ENCODE results near the gene ABCC6.
"Not testable (repeated sequence)": the region's sequence is repeated elsewhere in the genome, so short reads cannot be mapped to it uniquely, and the experiment has no call there.

Gene ABCC6

GRCh38 chr16:16221382-16221781 is 1.9 kb downstream of the ABCC6 start:
- DNase-seq, result not testable (repeated sequence)

GRCh38 chr16:16220449-16220848 is 2.8 kb downstream of the ABCC6 start:
- not testable (repeated sequence) for DNase-seq

- DNase-seq, result not testable (repeated sequence)
Measured at GRCh38 chr16:16218787-16219186, 4.5 kb downstream of the ABCC6 start.

- not testable (repeated sequence) for DNase-seq
Measured at GRCh38 chr16:16218349-16218748, 4.9 kb downstream of the ABCC6 start.

- not testable (repeated sequence) for DNase-seq
Measured at GRCh38 chr16:16213863-16214293, 9.4 kb downstream of the ABCC6 start.

- DNase-seq, result not testable (repeated sequence)
Measured at GRCh38 chr16:16211404-16211803, 11.9 kb downstream of the ABCC6 start.

GRCh38 chr16:16208461-16208860 is 14.8 kb downstream of the ABCC6 start:
- DNase-seq, result not testable (repeated sequence)

GRCh38 chr16:16207787-16208334 is 15.4 kb downstream of the ABCC6 start:
- DNase-seq, result peak; percentile 25

GRCh38 chr16:16207097-16207786 is 16.1 kb downstream of the ABCC6 start:
- DNase-seq, result not testable (repeated sequence)

GRCh38 chr16:16205864-16206263 is 17.4 kb downstream of the ABCC6 start:
- not testable (repeated sequence) for DNase-seq

- DNase-seq, result not testable (repeated sequence)
Measured at GRCh38 chr16:16204552-16204951, 18.7 kb downstream of the ABCC6 start.

GRCh38 chr16:16203494-16203893 is 19.8 kb downstream of the ABCC6 start:
- DNase-seq, result not testable (repeated sequence)

GRCh38 chr16:16202400-16203143 is 20.7 kb downstream of the ABCC6 start:
- DNase-seq, result peak; percentile 8

GRCh38 chr16:16201880-16202279 is 21.4 kb downstream of the ABCC6 start:
- DNase-seq, result not testable (repeated sequence)

- not testable (repeated sequence) for DNase-seq
Measured at GRCh38 chr16:16200391-16200790, 22.9 kb downstream of the ABCC6 start.

- not testable (repeated sequence) for DNase-seq
Measured at GRCh38 chr16:16199428-16199827, 23.9 kb downstream of the ABCC6 start.

- DNase-seq, result no peak
Measured at GRCh38 chr16:16197966-16198365, 25.3 kb downstream of the ABCC6 start.

GRCh38 chr16:16197331-16197730 is 26.0 kb downstream of the ABCC6 start:
- DNase-seq, result no peak

- DNase-seq, result no peak
Measured at GRCh38 chr16:16196099-16196498, 27.2 kb downstream of the ABCC6 start.

- no peak for DNase-seq
Measured at GRCh38 chr16:16191493-16192167, 31.7 kb downstream of the ABCC6 start.

- not testable (repeated sequence) for DNase-seq
Measured at GRCh38 chr16:16190966-16191365, 32.3 kb downstream of the ABCC6 start.

- DNase-seq, result no peak
Measured at GRCh38 chr16:16190546-16190945, 32.7 kb downstream of the ABCC6 start.

GRCh38 chr16:16189842-16190241 is 33.5 kb downstream of the ABCC6 start:
- DNase-seq, result no peak
